Activated naive CD8-positive, alpha-beta T cell treated with anti-CD3 and anti-CD28 coated beads, Interleukin-2, amount 10 ng/mL, durations not matched to agents 7 days and 5 days (primary cell): ENCODE data around the gene COX19. TPM values are rescaled to one million over a fixed set of nuclear protein-coding genes. Genes with fewer than 3 reads are reported as not detected.

Experiments used
- ATAC-seq: fragments of 150-1000 bp; cut with Tn5 transposase; one replicate; pipeline ENCODE4 v1.10.0; 2021; ENCODE audit warnings: low read depth, moderate library complexity
- POLR2A ChIA-PET: fragments of 350-600 bp; sonication (Branson Sonifier 250); formaldehyde crosslinking; loops from one replicate; lab custom pipeline; 2021; ENCODE audit warnings: antibody characterized with exemption; lab: Charles Lee
- DNase-seq: peaks from one replicate; pipeline ENCODE4 v3.0.0; 2021
- H3K27ac Mint-ChIP-seq: one replicate; pipeline ENCODE4 v1.8.0; 2022; ENCODE audit warnings: mild to moderate bottlenecking, mixed read lengths
- H3K27me3 Mint-ChIP-seq: one replicate; pipeline ENCODE4 v1.8.0; 2022; ENCODE audit warnings: mild to moderate bottlenecking, moderate library complexity, mixed read lengths
- H3K36me3 Mint-ChIP-seq: one replicate; pipeline ENCODE4 v1.8.0; 2021; ENCODE audit warnings: mild to moderate bottlenecking, mixed read lengths
- H3K4me1 Mint-ChIP-seq: one replicate; pipeline ENCODE4 v1.8.0; 2021; ENCODE audit warnings: mixed read lengths
- H3K4me3 Mint-ChIP-seq: one replicate; pipeline ENCODE4 v1.8.0; 2022; ENCODE audit warnings: mild to moderate bottlenecking, moderate library complexity, mixed read lengths
- H3K9me3 Mint-ChIP-seq: one replicate; pipeline ENCODE4 v1.8.0; 2021; ENCODE audit warnings: mixed read lengths
- total RNA-seq, 2 experiments: library from RNA; stranded (reverse); gene quantifications; one replicate each; pipeline ENCODE4 v1.2.3, GENCODE V29; 2021

Gene COX19
- total RNA-seq, 2 experiments from 2014 or later: 26.2 to 29.3 TPM

- H3K27me3 Mint-ChIP-seq: no peaks in the 10 kb centered on the region
- H3K4me1 Mint-ChIP-seq: no peaks in the 10 kb centered on the region
- ATAC-seq: no peak
- POLR2A ChIA-PET: interaction anchor here (0.9 kb wide), 1 partner anchor 10 kb away, joined by 3 read pairs; the partner anchor contains the start of gene COX19
- H3K36me3 Mint-ChIP-seq: no peaks in the 10 kb centered on the region
- H3K27ac Mint-ChIP-seq: no peak overlapping the region
- no peaks in the 10 kb centered on the region for H3K9me3 Mint-ChIP-seq
- peak; percentile 27 for DNase-seq
- no peak overlapping the region for H3K4me3 Mint-ChIP-seq
Observed at GRCh38 chr7:984361-985126, 9.2 kb upstream of the COX19 start.

- Mint-ChIP-seq H3K4me1 (no peaks in the 10 kb centered on the region), H3K27ac (no peak overlapping the region), H3K36me3 (no peaks in the 10 kb centered on the region), H3K27me3 (no peaks in the 10 kb centered on the region), H3K9me3 (no peaks in the 10 kb centered on the region), H3K4me3 (no peak overlapping the region)
- POLR2A ChIA-PET: interaction anchor here (0.9 kb wide), 1 partner anchor 9 kb away, joined by 3 read pairs; the partner anchor contains the start of gene COX19
- DNase-seq: no peak
- ATAC-seq: no peak
Observed at GRCh38 chr7:983616-984071, 8.3 kb upstream of the COX19 start.

GRCh38 chr7:983004-983615, 7.8 kb upstream of the COX19 start, which contains the start of gene CYP2W1:
Gene CYP2W1, plus strand, starts transcription at chr7:983181. Its CDS starts 31 bp downstream, at chr7:983212.
- no peak within 1 kb of the TSS for H3K4me3 Mint-ChIP-seq

GRCh38 chr7:982511-983003, 7.2 kb upstream of the COX19 start:
- POLR2A ChIA-PET: no interaction called here
- Mint-ChIP-seq H3K4me3 (no peak overlapping the region), H3K4me1 (no peaks in the 10 kb centered on the region), H3K27me3 (no peaks in the 10 kb centered on the region), H3K36me3 (no peaks in the 10 kb centered on the region), H3K27ac (no peak overlapping the region), H3K9me3 (no peaks in the 10 kb centered on the region)
- ATAC-seq (no peak), DNase-seq (no peak)

More at GRCh38 chr7:983004-983615, 7.8 kb upstream of the COX19 start, which contains the start of gene CYP2W1:
- ATAC-seq (no peak), DNase-seq (no peak)
- Mint-ChIP-seq H3K4me1 (no peaks in the 10 kb centered on the region), H3K27me3 (no peaks in the 10 kb centered on the region), H3K27ac (no peak within 1 kb of the TSS), H3K9me3 (no peaks in the 10 kb centered on the region), H3K36me3 (no peaks in the 10 kb centered on the region)
- POLR2A ChIA-PET: no interaction called here

- no peak for DNase-seq
- Mint-ChIP-seq H3K9me3 (no peaks in the 10 kb centered on the region), H3K4me1 (no peaks in the 10 kb centered on the region), H3K36me3 (no peaks in the 10 kb centered on the region), H3K27ac (no peak overlapping the region), H3K4me3 (no peak overlapping the region), H3K27me3 (no peaks in the 10 kb centered on the region)
- POLR2A ChIA-PET: no interaction called here
- no peak for ATAC-seq
Observed at GRCh38 chr7:981793-982510, 6.6 kb upstream of the COX19 start.

GRCh38 chr7:979886-980571, 4.7 kb upstream of the COX19 start:
- ATAC-seq: no peak
- POLR2A ChIA-PET: no interaction called here
- Mint-ChIP-seq H3K27me3 (no peaks in the 10 kb centered on the region), H3K4me1 (no peaks in the 10 kb centered on the region), H3K36me3 (no peaks in the 10 kb centered on the region), H3K27ac (no peak overlapping the region), H3K9me3 (no peaks in the 10 kb centered on the region), H3K4me3 (no peak overlapping the region)
- no peak for DNase-seq

GRCh38 chr7:979151-979550, 3.8 kb upstream of the COX19 start:
- Mint-ChIP-seq H3K4me1 (peaks cover 3% of the 10 kb centered on the region), H3K27me3 (no peaks in the 10 kb centered on the region), H3K4me3 (no peak overlapping the region), H3K36me3 (no peaks in the 10 kb centered on the region), H3K9me3 (no peaks in the 10 kb centered on the region), H3K27ac (no peak overlapping the region)
- DNase-seq: no peak
- POLR2A ChIA-PET: no interaction called here
- no peak for ATAC-seq

- Mint-ChIP-seq H3K27ac (no peak overlapping the region), H3K4me3 (no peak overlapping the region), H3K36me3 (no peaks in the 10 kb centered on the region), H3K9me3 (no peaks in the 10 kb centered on the region), H3K27me3 (no peaks in the 10 kb centered on the region), H3K4me1 (peaks cover 4% of the 10 kb centered on the region)
- POLR2A ChIA-PET: no interaction called here
- ATAC-seq (no peak), DNase-seq (no peak)
Observed at GRCh38 chr7:978416-979091, 3.2 kb upstream of the COX19 start.

- DNase-seq (no peak), ATAC-seq (no peak)
- no peaks in the 10 kb centered on the region for H3K9me3 Mint-ChIP-seq
- POLR2A ChIA-PET: no interaction called here
- H3K27me3 Mint-ChIP-seq: no peaks in the 10 kb centered on the region
- no peaks in the 10 kb centered on the region for H3K36me3 Mint-ChIP-seq
- H3K4me1 Mint-ChIP-seq: peaks cover 9% of the 10 kb centered on the region
- no peak overlapping the region for H3K4me3 Mint-ChIP-seq
- H3K27ac Mint-ChIP-seq: no peak overlapping the region
Observed at GRCh38 chr7:978049-978346, 2.6 kb upstream of the COX19 start.

- DNase-seq (no peak), ATAC-seq (no peak)
- no peak overlapping the region for H3K27ac Mint-ChIP-seq
- H3K9me3 Mint-ChIP-seq: no peaks in the 10 kb centered on the region
- no peak overlapping the region for H3K4me3 Mint-ChIP-seq
- POLR2A ChIA-PET: no interaction called here
- peaks cover 11% of the 10 kb centered on the region for H3K4me1 Mint-ChIP-seq
- H3K36me3 Mint-ChIP-seq: no peaks in the 10 kb centered on the region
- no peaks in the 10 kb centered on the region for H3K27me3 Mint-ChIP-seq
Observed at GRCh38 chr7:977326-978048, 2.1 kb upstream of the COX19 start.

- Mint-ChIP-seq H3K36me3 (peaks cover 3% of the 10 kb centered on the region), H3K4me3 (no peak overlapping the region), H3K27me3 (no peaks in the 10 kb centered on the region), H3K4me1 (peaks cover 11% of the 10 kb centered on the region), H3K9me3 (no peaks in the 10 kb centered on the region), H3K27ac (no peak overlapping the region)
- DNase-seq (no peak), ATAC-seq (no peak)
- POLR2A ChIA-PET: no interaction called here
Observed at GRCh38 chr7:976901-977325, 1.6 kb upstream of the COX19 start.
